Astrocyte (in vitro differentiated cells and primary cell): ENCODE measurements around the gene BORA.

Experiments used
- CTCF ChIP-seq: IDR thresholded peaks from 2 replicates; pipeline ENCODE4 v1.5.1; 2011; ENCODE audit warnings: low read depth, mild to moderate bottlenecking, inconsistent platforms, low read length, moderate library complexity; ENCODE audit not compliant: insufficient read depth
- EZH2 ChIP-seq: IDR thresholded peaks from 2 replicates; pipeline ENCODE4 v1.6.1; 2012; ENCODE audit warnings: mild to moderate bottlenecking, low read length, inconsistent platforms; ENCODE audit not compliant: insufficient read depth

DNA sequence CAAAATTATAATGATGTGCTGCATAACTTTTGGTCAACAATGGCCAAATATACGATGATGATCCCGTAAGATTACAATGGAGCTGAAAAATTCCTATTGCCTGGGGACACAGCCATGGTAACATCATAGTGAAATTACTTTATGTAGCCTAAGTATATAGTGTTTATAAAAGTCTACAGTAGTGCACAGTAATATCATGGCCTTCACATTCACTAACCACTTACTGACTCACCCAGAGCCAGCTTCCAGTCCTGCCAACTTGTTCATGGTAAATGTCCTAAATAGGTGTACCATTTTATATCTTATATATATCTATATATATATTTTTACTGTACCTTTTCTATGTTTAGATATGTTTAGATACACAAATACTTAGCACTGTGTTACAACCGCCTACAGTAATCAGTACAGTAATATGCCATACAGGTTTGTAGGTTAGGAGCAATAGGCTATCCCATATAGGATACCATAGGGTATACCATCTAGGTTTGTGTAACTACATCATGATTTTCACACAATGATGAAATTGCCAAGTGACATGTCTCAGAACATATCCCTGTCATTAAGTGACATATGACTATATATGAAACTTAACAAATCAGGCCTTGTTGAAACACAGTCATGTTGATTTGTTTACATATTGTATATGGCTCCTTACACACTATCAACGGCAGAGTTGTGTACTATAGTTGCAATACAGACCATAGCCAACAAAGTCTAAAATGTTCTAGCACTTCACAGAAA is 30.2 kb downstream of the BORA start:
- no peak for TF ChIP-seq CTCF
- no peak for TF ChIP-seq EZH2
